NK-92 treated with Interleukin-12 subunit alpha and Interleukin-12 subunit beta, amount 100 ng/mL, for 24 hours (cell line): ENCODE measurements around the gene SLC6A5.

Source experiments
- DNase-seq: peaks from one replicate; lab custom pipeline; 2025; lab: John Stamatoyannopoulos, UW

The SLC6A5 gene

GRCh38 chr11:20620988-20621387 lies 21.6 kb downstream of the SLC6A5 start:
- DNase-seq, result no peak

- DNase-seq, result no peak
These were observed 22.3 kb downstream of the SLC6A5 start for GRCh38 chr11:20621679-20622078.

GRCh38 chr11:20623252-20623651 lies 23.8 kb downstream of the SLC6A5 start:
- DNase-seq, result no peak

GRCh38 chr11:20626279-20626678 lies 26.9 kb downstream of the SLC6A5 start:
- no peak for DNase-seq

GRCh38 chr11:20627026-20627425 lies 27.6 kb downstream of the SLC6A5 start:
- DNase-seq, result no peak

GRCh38 chr11:20627701-20628100 lies 28.3 kb downstream of the SLC6A5 start:
- no peak for DNase-seq

- no peak for DNase-seq
These were observed 32.2 kb downstream of the SLC6A5 start for GRCh38 chr11:20631519-20632168.

GRCh38 chr11:20632169-20632532 lies 32.7 kb downstream of the SLC6A5 start:
- DNase-seq, result no peak

- no peak for DNase-seq
These were observed 34.6 kb downstream of the SLC6A5 start for GRCh38 chr11:20634044-20634443.

GRCh38 chr11:20634781-20635180 lies 35.4 kb downstream of the SLC6A5 start:
- DNase-seq, result no peak

GRCh38 chr11:20638074-20638473 lies 38.7 kb downstream of the SLC6A5 start:
- no peak for DNase-seq

- no peak for DNase-seq
These were observed 40.3 kb downstream of the SLC6A5 start for GRCh38 chr11:20639688-20640087.

GRCh38 chr11:20640401-20640800 lies 41.0 kb downstream of the SLC6A5 start:
- no peak for DNase-seq

- DNase-seq, result no peak
These were observed 45.0 kb downstream of the SLC6A5 start for GRCh38 chr11:20644360-20644759.

GRCh38 chr11:20647976-20648565 lies 48.7 kb downstream of the SLC6A5 start:
- no peak for DNase-seq

- DNase-seq, result no peak
These were observed 52.9 kb downstream of the SLC6A5 start for GRCh38 chr11:20652150-20652806.

GRCh38 chr11:20654038-20654437 lies 54.6 kb downstream of the SLC6A5 start:
- DNase-seq, result no peak

- no peak for DNase-seq
These were observed 57.5 kb downstream of the SLC6A5 start for GRCh38 chr11:20656901-20657300.

- no peak for DNase-seq
These were observed 58.7 kb downstream of the SLC6A5 start for GRCh38 chr11:20658135-20658534.

- no peak for DNase-seq
These were observed 62.0 kb downstream of the SLC6A5 start for GRCh38 chr11:20661445-20661844.

GRCh38 chr11:20661850-20662249 lies 62.4 kb downstream of the SLC6A5 start:
- DNase-seq, result no peak

- DNase-seq, result no peak
These were observed 68.9 kb downstream of the SLC6A5 start for GRCh38 chr11:20668131-20668809.
